ENCODE data around the gene F10. TPM values are rescaled to one million over a fixed set of nuclear protein-coding genes. Genes with fewer than 3 reads are reported as not detected.
A peak's percentile ranks its signal among the peaks of the same experiment; 100 is the strongest.

F10 gene
- total RNA-seq, 2 experiments from 2014 or later = not detected

GRCh38 chr13:113179374-113180230, 57.0 kb downstream of the F10 start:
- Histone ChIP-seq H3K9me2 (ENCODE audit: insufficient read depth, low read length) (no peaks in the 10 kb centered on the region), H2AFZ (ENCODE audit: low read length) (no peak overlapping the region), H3K36me3 (ENCODE audit: insufficient read depth, low read length) (peaks cover 64% of the 10 kb centered on the region), H3K4me3 (ENCODE audit: low read depth, low read length, poor library complexity, severe bottlenecking) (no peak overlapping the region), H3K79me2 (ENCODE audit: insufficient read depth, low read depth, low read length) (no peaks in the 10 kb centered on the region), H3K4me1 (ENCODE audit: insufficient read depth, low read length, poor library complexity, severe bottlenecking) (no peaks in the 10 kb centered on the region), H3K9me3 (ENCODE audit: low read length) (no peaks in the 10 kb centered on the region), H4K20me1 (ENCODE audit: insufficient read depth, low read length) (no peaks in the 10 kb centered on the region), H3K27ac (ENCODE audit: low read depth, low read length, poor library complexity, severe bottlenecking) (no peak overlapping the region), H3K4me2 (ENCODE audit: low read length) (no peak overlapping the region)
- DNase-seq (ENCODE audit: low spot score) = no peak
- intact Hi-C loops (cut with micrococcal nuclease; ENCODE audit: unreplicated experiment) = no loop called here
- POLR2A ChIA-PET = no interaction called here
- no peak for TF ChIP-seq EZH2phosphoT487 (IDR thresholded peaks at IDR 0.05; ENCODE audit: borderline replicate concordance, low read depth, low read length)
- no peak for TF ChIP-seq CTCF (conservative IDR thresholded peaks at IDR 0.05; ENCODE audit: low read length)
- CTCF ChIA-PET (ENCODE audit: unreplicated experiment) = no interaction called here
- no TSS peak for BruUV-seq (replicated peaks)

GRCh38 chr13:113182046-113182445, 59.4 kb downstream of the F10 start:
- Histone ChIP-seq H3K36me3 (ENCODE audit: insufficient read depth, low read length) (peaks cover 45% of the 10 kb centered on the region), H3K4me1 (ENCODE audit: insufficient read depth, low read length, poor library complexity, severe bottlenecking) (no peaks in the 10 kb centered on the region), H3K79me2 (ENCODE audit: insufficient read depth, low read depth, low read length) (no peaks in the 10 kb centered on the region), H3K4me2 (ENCODE audit: low read length) (no peak overlapping the region), H4K20me1 (ENCODE audit: insufficient read depth, low read length) (no peaks in the 10 kb centered on the region), H3K9me2 (ENCODE audit: insufficient read depth, low read length) (no peaks in the 10 kb centered on the region), H3K9me3 (ENCODE audit: low read length) (no peaks in the 10 kb centered on the region), H2AFZ (ENCODE audit: low read length) (no peak overlapping the region), H3K4me3 (ENCODE audit: low read depth, low read length, poor library complexity, severe bottlenecking) (no peak overlapping the region), H3K27ac (ENCODE audit: low read depth, low read length, poor library complexity, severe bottlenecking) (no peak overlapping the region)
- no peak for DNase-seq (ENCODE audit: low spot score)
- ChIA-PET CTCF (ENCODE audit: unreplicated experiment) (no interaction called here), POLR2A (no interaction called here)
- TF ChIP-seq CTCF (conservative IDR thresholded peaks at IDR 0.05; ENCODE audit: low read length) (no peak), EZH2phosphoT487 (IDR thresholded peaks at IDR 0.05; ENCODE audit: borderline replicate concordance, low read depth, low read length) (no peak)
- intact Hi-C loops (cut with micrococcal nuclease; ENCODE audit: unreplicated experiment) = no loop called here
- BruUV-seq (replicated peaks) = no TSS peak

GRCh38 chr13:113183450-113184129, 61.0 kb downstream of the F10 start:
- ChIA-PET CTCF (ENCODE audit: unreplicated experiment) (no interaction called here), POLR2A (no interaction called here)
- H2AFZ ChIP-seq (ENCODE audit: low read length) = no peak overlapping the region
- H3K9me3 ChIP-seq (ENCODE audit: low read length) = no peaks in the 10 kb centered on the region
- TSS peak; percentile 25 for BruUV-seq (replicated peaks)
- H3K9me2 ChIP-seq (ENCODE audit: insufficient read depth, low read length) = no peaks in the 10 kb centered on the region
- no peak overlapping the region for H3K4me2 ChIP-seq (ENCODE audit: low read length)
- intact Hi-C loops (cut with micrococcal nuclease; ENCODE audit: unreplicated experiment) = no loop called here
- H3K36me3 ChIP-seq (ENCODE audit: insufficient read depth, low read length) = peaks cover 37% of the 10 kb centered on the region
- no peak for DNase-seq (ENCODE audit: low spot score)
- H3K4me1 ChIP-seq (ENCODE audit: insufficient read depth, low read length, poor library complexity, severe bottlenecking) = no peaks in the 10 kb centered on the region
- no peak overlapping the region for H3K4me3 ChIP-seq (ENCODE audit: low read depth, low read length, poor library complexity, severe bottlenecking)
- H4K20me1 ChIP-seq (ENCODE audit: insufficient read depth, low read length) = no peaks in the 10 kb centered on the region
- H3K79me2 ChIP-seq (ENCODE audit: insufficient read depth, low read depth, low read length) = no peaks in the 10 kb centered on the region
- TF ChIP-seq CTCF (conservative IDR thresholded peaks at IDR 0.05; ENCODE audit: low read length) (no peak), EZH2phosphoT487 (IDR thresholded peaks at IDR 0.05; ENCODE audit: borderline replicate concordance, low read depth, low read length) (no peak)
- H3K27ac ChIP-seq (ENCODE audit: low read depth, low read length, poor library complexity, severe bottlenecking) = no peak overlapping the region

All from OCI-LY7 (cell line).